ENCODE results near the gene AP3D1.

AP3D1 gene

DNA sequence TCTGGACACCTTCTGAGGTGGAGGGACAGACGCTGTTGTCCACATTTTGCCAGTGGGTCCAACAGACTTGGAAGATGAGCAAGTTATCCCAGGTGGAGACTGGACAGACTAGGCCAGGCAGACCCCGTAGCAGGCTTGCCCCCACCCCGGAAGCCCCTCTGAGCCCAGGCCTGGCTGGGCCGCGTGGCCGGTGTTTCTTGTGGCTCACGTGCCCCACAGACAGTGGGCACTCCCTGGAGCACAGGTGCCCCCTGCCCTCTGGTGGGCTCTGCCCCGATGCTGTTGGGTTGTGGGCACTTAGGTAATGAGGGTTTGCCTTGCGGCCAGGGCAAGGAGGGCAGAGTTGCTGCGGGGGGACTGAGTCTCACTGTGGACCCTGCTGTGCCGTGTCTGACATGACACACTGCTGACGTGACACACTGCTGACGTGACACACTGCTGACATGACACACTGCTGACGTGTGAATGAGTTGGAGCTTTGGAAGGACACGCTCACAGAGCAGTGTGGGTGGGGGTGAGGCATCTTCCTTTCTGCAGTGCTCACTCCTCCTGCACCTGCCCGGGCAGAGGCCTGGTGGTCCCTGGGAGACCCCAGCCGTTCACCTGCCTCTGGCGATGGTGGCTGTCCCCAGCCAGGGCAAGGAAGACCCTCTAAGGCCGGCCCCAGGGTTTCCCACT, 37.5 kb upstream of the AP3D1 start:
- no peak overlapping the region for H3K27ac ChIP-seq
- TF ChIP-seq ZFX (IDR thresholded peaks at IDR 0.05; ENCODE audit: borderline replicate concordance) (no peak), CTCF (IDR thresholded peaks at IDR 0.05) (no peak)

DNA sequence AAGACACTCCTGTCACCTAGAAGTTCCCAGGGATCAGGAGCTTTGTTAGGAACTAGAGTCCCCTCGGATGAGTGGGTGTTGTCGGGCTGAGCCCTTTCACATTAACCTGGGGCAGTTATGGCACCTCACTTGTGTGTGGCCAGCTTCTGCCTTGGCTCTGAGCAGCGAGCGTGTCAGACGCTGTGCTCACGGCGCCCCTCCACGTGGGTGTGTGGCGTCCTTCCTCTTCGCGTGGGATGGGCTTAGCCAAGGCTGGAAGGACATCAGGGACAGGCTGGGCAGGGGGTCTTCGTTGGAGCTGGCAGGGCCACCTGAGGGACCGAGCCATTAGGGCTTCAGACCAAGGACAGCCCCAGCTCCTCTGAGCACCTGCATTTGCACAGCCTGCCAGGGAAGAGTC, 35.8 kb upstream of the AP3D1 start:
- H3K27ac ChIP-seq = no peak overlapping the region
- TF ChIP-seq ZFX (IDR thresholded peaks at IDR 0.05; ENCODE audit: borderline replicate concordance) = no peak
- no peak for TF ChIP-seq CTCF (IDR thresholded peaks at IDR 0.05)

DNA sequence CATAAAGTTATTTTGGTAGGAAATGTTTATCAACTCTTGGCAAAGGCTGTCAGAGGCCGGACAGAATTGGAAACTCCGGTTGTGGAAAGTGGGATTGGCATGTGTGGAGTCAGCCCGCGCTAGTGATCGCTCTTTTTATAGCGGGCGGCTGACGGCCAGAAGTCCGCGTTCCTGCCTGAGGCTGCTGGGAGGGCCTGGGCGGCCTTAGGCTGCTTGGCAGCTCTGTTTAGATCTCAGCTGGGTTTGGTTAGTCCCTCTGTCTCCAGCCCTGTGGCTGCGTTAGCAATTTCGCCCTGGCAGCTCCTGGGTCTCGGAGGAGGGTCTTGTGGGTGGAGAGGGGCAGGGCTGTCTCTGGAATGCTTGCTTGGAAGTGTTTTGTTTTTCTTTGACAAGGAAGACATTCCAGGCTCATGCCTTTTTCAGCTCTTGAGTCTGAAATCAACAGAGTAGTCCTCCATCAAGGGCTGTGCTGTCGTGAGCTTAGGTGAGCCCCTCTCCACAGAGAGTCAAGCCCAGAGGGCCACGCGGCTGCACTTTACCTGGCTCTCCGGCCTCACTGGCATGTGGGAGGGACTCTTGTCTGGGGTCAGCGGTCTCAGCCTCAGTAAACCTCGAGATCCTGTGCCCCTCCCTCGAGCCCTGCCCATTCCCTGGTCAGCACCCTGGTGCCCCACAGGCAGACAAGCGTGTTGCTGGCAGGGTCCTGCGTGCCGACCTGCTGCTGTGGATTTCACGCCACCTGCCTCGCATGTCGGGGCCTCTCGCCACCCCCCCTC, 34.9 kb upstream of the AP3D1 start:
- TF ChIP-seq ZFX (IDR thresholded peaks at IDR 0.05; ENCODE audit: borderline replicate concordance) = no peak
- TF ChIP-seq CTCF (IDR thresholded peaks at IDR 0.05) = no peak
- no peak overlapping the region for H3K27ac ChIP-seq

GRCh38 chr19:2185734-2186070, 34.3 kb upstream of the AP3D1 start:
- TF ChIP-seq ZFX (IDR thresholded peaks at IDR 0.05; ENCODE audit: borderline replicate concordance) = no peak
- TF ChIP-seq CTCF (IDR thresholded peaks at IDR 0.05) = no peak
- H3K27ac ChIP-seq = no peak overlapping the region

- TF ChIP-seq ZFX (IDR thresholded peaks at IDR 0.05; ENCODE audit: borderline replicate concordance) (no peak), CTCF (IDR thresholded peaks at IDR 0.05) (no peak)
- H3K27ac ChIP-seq = 0 out of 2 replicates have a peak overlapping the region, but pooled peaks have one; percentile 23
These were observed 33.1 kb upstream of the AP3D1 start for GRCh38 chr19:2184422-2184975.

DNA sequence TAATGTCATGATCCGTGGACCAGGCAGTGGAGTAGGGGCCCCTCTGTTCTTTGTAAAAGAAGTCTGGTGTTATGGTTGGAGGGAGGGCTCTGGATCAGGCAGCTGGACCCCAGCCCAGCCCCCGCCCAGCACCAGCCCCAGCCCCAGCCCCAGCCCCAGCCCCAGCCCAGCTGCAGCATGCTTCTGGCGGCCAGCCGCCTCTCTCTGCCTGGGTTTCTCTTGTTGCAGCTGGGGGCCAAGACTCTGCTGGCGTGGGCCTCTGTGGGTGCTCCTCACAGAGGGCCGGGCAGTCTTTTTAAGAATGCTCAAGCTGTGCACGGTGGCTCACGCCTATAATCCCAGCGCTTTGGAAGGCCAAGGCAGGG, 30.2 kb upstream of the AP3D1 start:
- no peak overlapping the region for H3K27ac ChIP-seq
- TF ChIP-seq ZFX (IDR thresholded peaks at IDR 0.05; ENCODE audit: borderline replicate concordance) (no peak), CTCF (IDR thresholded peaks at IDR 0.05) (no peak)
